Measurements from ENCODE around the gene SLC24A1. TPM values are rescaled to one million over a fixed set of nuclear protein-coding genes. Genes with fewer than 3 reads are reported as not detected.

Gene SLC24A1
- total RNA-seq, 1 donor from 2014 or later, result 20.7 TPM

DNA sequence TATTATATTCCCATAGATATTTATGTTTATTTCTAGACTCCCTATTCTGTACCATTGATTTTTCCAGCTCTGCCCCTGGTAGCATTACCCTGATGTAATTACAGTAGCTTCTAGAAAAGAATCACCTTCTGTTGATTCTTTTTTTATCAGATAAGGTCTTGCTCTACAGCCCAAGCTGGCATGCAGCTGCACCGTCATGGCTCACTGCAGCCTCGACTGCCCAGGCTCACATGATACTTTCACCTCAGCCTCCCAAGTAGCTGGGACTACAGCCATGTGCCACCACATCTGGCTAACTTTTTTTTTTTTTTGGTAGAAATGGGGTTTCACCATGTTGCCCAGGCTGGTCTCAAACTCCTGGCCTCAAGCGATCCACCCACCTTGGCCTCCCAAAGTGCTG is 41.8 kb downstream of the SLC24A1 start:
- Mint-ChIP-seq H3K27ac (ENCODE audit: unreplicated experiment) (no peak overlapping the region), H3K27me3 (ENCODE audit: unreplicated experiment) (no peaks in the 10 kb centered on the region), H3K9me3 (ENCODE audit: unreplicated experiment) (no peaks in the 10 kb centered on the region), H3K36me3 (ENCODE audit: low read depth, unreplicated experiment) (no peaks in the 10 kb centered on the region), H3K4me1 (ENCODE audit: unreplicated experiment) (no peaks in the 10 kb centered on the region), H3K4me3 (ENCODE audit: unreplicated experiment) (no peak overlapping the region)
- no peak for DNase-seq (ENCODE audit: low spot score)
- TF ChIP-seq, protein P1, sequence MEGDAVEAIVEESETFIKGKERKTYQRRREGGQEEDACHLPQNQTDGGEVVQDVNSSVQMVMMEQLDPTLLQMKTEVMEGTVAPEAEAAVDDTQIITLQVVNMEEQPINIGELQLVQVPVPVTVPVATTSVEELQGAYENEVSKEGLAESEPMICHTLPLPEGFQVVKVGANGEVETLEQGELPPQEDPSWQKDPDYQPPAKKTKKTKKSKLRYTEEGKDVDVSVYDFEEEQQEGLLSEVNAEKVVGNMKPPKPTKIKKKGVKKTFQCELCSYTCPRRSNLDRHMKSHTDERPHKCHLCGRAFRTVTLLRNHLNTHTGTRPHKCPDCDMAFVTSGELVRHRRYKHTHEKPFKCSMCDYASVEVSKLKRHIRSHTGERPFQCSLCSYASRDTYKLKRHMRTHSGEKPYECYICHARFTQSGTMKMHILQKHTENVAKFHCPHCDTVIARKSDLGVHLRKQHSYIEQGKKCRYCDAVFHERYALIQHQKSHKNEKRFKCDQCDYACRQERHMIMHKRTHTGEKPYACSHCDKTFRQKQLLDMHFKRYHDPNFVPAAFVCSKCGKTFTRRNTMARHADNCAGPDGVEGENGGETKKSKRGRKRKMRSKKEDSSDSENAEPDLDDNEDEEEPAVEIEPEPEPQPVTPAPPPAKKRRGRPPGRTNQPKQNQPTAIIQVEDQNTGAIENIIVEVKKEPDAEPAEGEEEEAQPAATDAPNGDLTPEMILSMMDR (IDR thresholded peaks at IDR 0.05; ENCODE audit: unreplicated experiment), result no peak

DNA sequence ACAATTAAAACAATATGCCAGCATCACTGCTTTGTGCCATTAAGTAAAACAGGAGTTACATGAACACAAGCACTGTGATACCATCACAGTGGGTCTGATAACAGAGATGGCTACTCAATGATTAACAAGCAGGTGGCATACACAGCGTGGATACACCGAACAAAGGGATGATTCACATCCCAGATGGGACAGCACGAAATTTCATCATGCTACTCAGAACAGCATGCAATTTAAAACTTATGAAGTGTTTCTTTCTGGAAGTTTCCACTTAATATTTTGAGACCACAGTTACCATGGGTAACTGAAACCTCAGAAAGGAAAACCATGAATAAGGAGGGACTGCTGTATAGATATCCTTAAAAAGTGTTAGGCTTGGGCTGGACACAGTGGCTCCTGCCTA is 44.5 kb downstream of the SLC24A1 start:
- no peak overlapping the region for H3K27ac Mint-ChIP-seq (ENCODE audit: unreplicated experiment)
- H3K27me3 Mint-ChIP-seq (ENCODE audit: unreplicated experiment), result no peaks in the 10 kb centered on the region
- DNase-seq (ENCODE audit: low spot score), result no peak
- H3K36me3 Mint-ChIP-seq (ENCODE audit: low read depth, unreplicated experiment), result no peaks in the 10 kb centered on the region
- H3K9me3 Mint-ChIP-seq (ENCODE audit: unreplicated experiment), result no peaks in the 10 kb centered on the region
- TF ChIP-seq, protein P1 (IDR thresholded peaks at IDR 0.05; ENCODE audit: unreplicated experiment), result no peak
- H3K4me1 Mint-ChIP-seq (ENCODE audit: unreplicated experiment), result peaks cover 3% of the 10 kb centered on the region
- no peak overlapping the region for H3K4me3 Mint-ChIP-seq (ENCODE audit: unreplicated experiment)

DNA sequence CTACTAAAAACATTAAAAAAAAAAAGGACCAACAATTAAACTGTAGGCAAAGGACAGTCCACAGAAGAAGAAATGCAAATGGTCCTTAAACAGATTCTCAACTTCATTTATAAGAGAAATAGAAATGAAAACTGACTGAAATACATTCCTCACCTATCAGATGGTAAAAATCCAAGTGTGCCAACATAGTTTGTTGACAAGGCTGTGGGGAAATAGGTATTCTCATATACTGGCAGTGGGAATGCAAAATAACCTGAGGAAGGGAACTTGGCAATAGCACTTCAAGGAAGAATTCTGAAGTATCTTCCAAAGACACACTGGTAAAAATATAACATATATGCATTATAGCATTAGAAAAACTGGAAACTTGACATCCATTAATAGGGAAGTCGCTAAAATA is 53.8 kb downstream of the SLC24A1 start:
- no peaks in the 10 kb centered on the region for H3K27me3 Mint-ChIP-seq (ENCODE audit: unreplicated experiment)
- no peaks in the 10 kb centered on the region for H3K36me3 Mint-ChIP-seq (ENCODE audit: low read depth, unreplicated experiment)
- no peaks in the 10 kb centered on the region for H3K9me3 Mint-ChIP-seq (ENCODE audit: unreplicated experiment)
- H3K27ac Mint-ChIP-seq (ENCODE audit: unreplicated experiment), result no peak overlapping the region
- no peak overlapping the region for H3K4me3 Mint-ChIP-seq (ENCODE audit: unreplicated experiment)
- H3K4me1 Mint-ChIP-seq (ENCODE audit: unreplicated experiment), result no peaks in the 10 kb centered on the region
- TF ChIP-seq, protein P1 (IDR thresholded peaks at IDR 0.05; ENCODE audit: unreplicated experiment), result no peak
- DNase-seq (ENCODE audit: low spot score), result no peak

DNA sequence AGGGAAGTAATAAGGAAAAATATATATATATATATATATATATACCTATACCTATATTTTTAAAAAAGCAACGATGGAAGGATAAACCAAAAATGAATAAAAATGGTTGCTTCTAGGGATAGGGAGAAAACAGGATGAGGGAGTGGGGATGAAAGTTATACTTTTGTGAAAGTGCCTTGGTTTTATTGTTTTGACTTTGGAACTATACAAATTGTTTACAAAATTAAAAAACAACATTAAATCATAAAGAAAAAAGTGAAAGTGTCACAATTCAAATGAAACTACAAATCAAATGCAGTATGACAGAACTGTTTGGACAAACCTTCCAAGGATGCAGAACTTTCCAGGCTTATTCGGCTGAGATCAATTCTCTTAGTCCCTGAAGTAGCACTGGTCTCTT is 54.4 kb downstream of the SLC24A1 start:
- DNase-seq (ENCODE audit: low spot score), result no peak
- H3K36me3 Mint-ChIP-seq (ENCODE audit: low read depth, unreplicated experiment), result no peaks in the 10 kb centered on the region
- H3K4me3 Mint-ChIP-seq (ENCODE audit: unreplicated experiment), result no peak overlapping the region
- H3K4me1 Mint-ChIP-seq (ENCODE audit: unreplicated experiment), result no peaks in the 10 kb centered on the region
- H3K27me3 Mint-ChIP-seq (ENCODE audit: unreplicated experiment), result no peaks in the 10 kb centered on the region
- no peaks in the 10 kb centered on the region for H3K9me3 Mint-ChIP-seq (ENCODE audit: unreplicated experiment)
- H3K27ac Mint-ChIP-seq (ENCODE audit: unreplicated experiment), result no peak overlapping the region
- TF ChIP-seq, protein P1 (IDR thresholded peaks at IDR 0.05; ENCODE audit: unreplicated experiment), result no peak

DNA sequence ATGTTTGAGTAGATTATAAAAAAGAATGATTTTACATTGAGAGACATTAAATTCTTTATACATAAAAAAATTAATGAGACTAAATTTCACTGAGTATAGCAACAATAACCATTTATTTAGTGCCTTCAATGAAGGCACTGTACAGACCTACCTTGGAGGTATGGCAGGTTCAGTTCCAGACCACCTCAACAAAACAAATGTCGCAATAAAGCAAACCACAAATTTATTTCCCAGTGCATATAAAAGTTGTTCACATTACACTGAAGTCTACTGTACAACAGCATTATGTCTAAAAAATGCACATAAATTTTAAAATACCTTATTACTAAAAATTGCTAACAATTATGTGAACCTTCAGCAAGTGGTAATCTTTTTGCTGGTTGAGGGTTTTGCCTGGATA is 58.8 kb downstream of the SLC24A1 start:
- Mint-ChIP-seq H3K27ac (ENCODE audit: unreplicated experiment) (no peak overlapping the region), H3K4me1 (ENCODE audit: unreplicated experiment) (no peaks in the 10 kb centered on the region), H3K36me3 (ENCODE audit: low read depth, unreplicated experiment) (no peaks in the 10 kb centered on the region), H3K9me3 (ENCODE audit: unreplicated experiment) (no peaks in the 10 kb centered on the region), H3K27me3 (ENCODE audit: unreplicated experiment) (no peaks in the 10 kb centered on the region), H3K4me3 (ENCODE audit: unreplicated experiment) (no peak overlapping the region)
- TF ChIP-seq, protein P1 (IDR thresholded peaks at IDR 0.05; ENCODE audit: unreplicated experiment), result no peak
- no peak for DNase-seq (ENCODE audit: low spot score)
